K562 (cell line): Measurements from ENCODE around the gene PDE1C. TPM values are rescaled to one million over a fixed set of nuclear protein-coding genes. Genes with fewer than 3 reads are reported as not detected.

Experiments used
- ATAC-seq: fragments of 200-7000 bp; cut with Tn5 transposase; 3 replicates; pipeline ENCODE4 v1.9.1; 2020; ENCODE audit warnings: moderate library complexity
- BruUV-seq: library from RNA; stranded (reverse); fragments of 400-500 nt; replicated peaks from 2 replicates; lab custom pipeline; 2021; lab: Mats Ljungman, UMichigan
- CTCF ChIA-PET: fragments of 300-600 bp; formaldehyde crosslinking; extraction: SDS; loops from one replicate; lab custom pipeline; 2021; ENCODE audit warnings: low intra/inter-chr PET ratio; lab: Yijun Ruan, JAX
- POLR2A ChIA-PET: fragments of 300-600, 350-650 bp; sonication (Branson Sonifier 250); formaldehyde crosslinking; extraction: SDS; loops from one replicate; lab custom pipeline; 2021; ENCODE audit warnings: antibody characterized with exemption, inconsistent platforms; lab: Yijun Ruan, JAX
- DNase-seq, 4 experiments: peaks; one replicate each; pipeline versions ENCODE4 v3.0.0 to v3.0.0-alpha.2; 2011 to 2018; ENCODE audit warnings: low spot score in 3 of 4, mixed read lengths in 3 of 4; ENCODE audit errors: extremely low read depth in 1 of 4
- FAIRE-seq: peaks from 2 replicates; lab custom pipeline; 2011; peaks lifted over from hg19 to GRCh38; lab: Jason Lieb, UNC
- H2AFZ ChIP-seq: 2 replicates; pipeline ENCODE4 v1.6.0; 2011; ENCODE audit warnings: low read depth, low read length, control low read depth, inconsistent platforms
- H3K27ac ChIP-seq: fragments of 200-600 bp; 3 replicates; pipeline ENCODE4 v1.8.0; 2011; ENCODE audit warnings: low read depth, mild to moderate bottlenecking, control low read depth, inconsistent platforms, low read length, moderate library complexity, mixed read lengths; ENCODE audit errors: extremely low read depth
- H3K27me3 ChIP-seq, 2 experiments: fragments of 300-600 bp in 1 of 2; 2 replicates in 1 of 2; 3 replicates in 1 of 2; pipeline versions ENCODE4 v1.6.0 to v1.8.0; 2011; ENCODE audit warnings: inconsistent platforms in 2 of 2, low read length in 2 of 2, mild to moderate bottlenecking in 1 of 2, mixed read lengths in 1 of 2, moderate library complexity in 1 of 2; ENCODE audit not compliant: control insufficient read depth in 2 of 2, insufficient read depth in 2 of 2
- H3K36me3 ChIP-seq: fragments of 300-600 bp; 3 replicates; pipeline ENCODE4 v1.8.0; 2011; ENCODE audit warnings: mild to moderate bottlenecking, low read length, inconsistent platforms; ENCODE audit not compliant: control insufficient read depth, insufficient read depth
- H3K4me1 ChIP-seq, 2 experiments: fragments of 200-600 bp in 1 of 2; replicated peaks in 1 of 2; 2 replicates in 1 of 2; 3 replicates in 1 of 2; pipeline versions ENCODE4 v1.5.1 to v1.8.0; 2011; ENCODE audit warnings: inconsistent platforms in 2 of 2, low read length in 2 of 2, mild to moderate bottlenecking in 1 of 2, mixed read lengths in 1 of 2, moderate library complexity in 1 of 2; ENCODE audit not compliant: control insufficient read depth in 2 of 2, insufficient read depth in 2 of 2
- H3K4me2 ChIP-seq: 2 replicates; pipeline ENCODE4 v1.6.1; 2011; ENCODE audit warnings: low read length, control low read depth, inconsistent platforms, mixed read lengths; ENCODE audit not compliant: insufficient read depth
- H3K4me3 ChIP-seq: fragments of 200-600 bp; sonication (generic), shearing (Covaris generic); 2 replicates; pipeline ENCODE4 v1.5.1; 2016; ENCODE audit warnings: control low read depth, inconsistent platforms
- H3K79me2 ChIP-seq: fragments of 200-600 bp; 3 replicates; pipeline ENCODE4 v1.8.0; 2011; ENCODE audit warnings: low read length, inconsistent platforms; ENCODE audit not compliant: control insufficient read depth, insufficient read depth
- H3K9ac ChIP-seq, 2 experiments: 2 replicates each; pipeline versions ENCODE4 v1.6.0 to v1.6.1; 2011; ENCODE audit warnings: low read depth in 2 of 2, low read length in 2 of 2, control low read depth in 1 of 2, inconsistent platforms in 1 of 2, mild to moderate bottlenecking in 1 of 2, mixed read lengths in 1 of 2; ENCODE audit not compliant: insufficient read depth in 1 of 2
- H3K9me1 ChIP-seq: one replicate; pipeline ENCODE4 v1.6.0; 2011; ENCODE audit warnings: inconsistent platforms, mild to moderate bottlenecking, low read length, moderate library complexity; ENCODE audit not compliant: control insufficient read depth, insufficient read depth
- H3K9me3 ChIP-seq: replicated peaks from 2 replicates; pipeline ENCODE4 v1.5.1; 2011; ENCODE audit warnings: low read depth, low read length, inconsistent platforms; ENCODE audit not compliant: control insufficient read depth, insufficient read depth
- H4K20me1 ChIP-seq: replicated peaks from 2 replicates; pipeline ENCODE4 v1.6.1; 2011; ENCODE audit warnings: low read length, inconsistent platforms, mixed read lengths; ENCODE audit not compliant: control insufficient read depth, insufficient read depth
- GTF2A2 ChIP-seq: IDR thresholded peaks from 2 replicates; pipeline ENCODE4 v1.6.1; 2016; ENCODE audit warnings: mild to moderate bottlenecking, missing genetic modification characterization, missing compliant biosample characterization
- HEY1 ChIP-seq: fragments of 250-450 bp; sonication (Bioruptor Pico); IDR thresholded peaks from 2 replicates; pipeline ENCODE4 v1.5.0; 2020; ENCODE audit warnings: mild to moderate bottlenecking, moderate library complexity, borderline replicate concordance
- SNIP1 ChIP-seq: fragments of 450-650 bp; IDR thresholded peaks from 2 replicates; pipeline ENCODE4 v1.7.1; 2017; ENCODE audit warnings: low read depth, mild to moderate bottlenecking
- YY1 ChIP-seq, 3 experiments: IDR thresholded peaks; 2 replicates each; pipeline ENCODE4 v1.6.1; 2011; ENCODE audit warnings: low read length in 2 of 3, mild to moderate bottlenecking in 2 of 3, moderate library complexity in 2 of 3, borderline replicate concordance in 1 of 3, control low read depth in 1 of 3, low read depth in 1 of 3; ENCODE audit not compliant: insufficient read depth in 3 of 3, insufficient replicate concordance in 2 of 3, control insufficient read depth in 1 of 3, insufficient read length in 1 of 3; ENCODE audit errors: extremely low read depth in 1 of 3
- WGBS: fragments of 100-300 bp; shearing (Covaris generic); methylation state at CpG from one replicate; pipeline ENCODE4 v1.1.6; 2016; ENCODE audit warnings: low coverage, mixed read lengths; ENCODE audit not compliant: insufficient coverage; ENCODE audit errors: missing lambda C conversion rate; 5-methylcytosine and 5-hydroxymethylcytosine counted together
- in situ Hi-C: fragments of 300-500 bp; cut with MboI; formaldehyde crosslinking; loops from 4 replicates; pipeline ENCODE4 v1.15.0; 2018; ENCODE audit warnings: inconsistent platforms, mixed read lengths
- intact Hi-C: fragments of 100-400 bp; cut with micrococcal nuclease; formaldehyde crosslinking; loops from 2 replicates; pipeline ENCODE4 v1.14.2; 2022
- polyA plus RNA-seq, 8 experiments: library from polyadenylated mRNA; depleted of rRNA in 4 of 8; stranded (reverse) in 5 of 8; unstranded in 3 of 8; fragments of >200 nt; fragmentation: Nextera tagmentation in 2 of 8; fragmentation: Illumina TruSeq in 1 of 8; extraction: Ambion mirVana in 2 of 8; extraction: Trizol in 1 of 8; gene quantifications; 2 replicates each; pipeline versions ENCODE4 v1.2.1 to v1.2.3, GENCODE V29; 2011 to 2014; ENCODE audit warnings: inconsistent platforms in 1 of 8, missing spikeins in 1 of 8
- total RNA-seq, 7 experiments: library from RNA; depleted of rRNA in 6 of 7; stranded (reverse); fragments of >200 nt in 6 of 7; fragmentation: Illumina TruSeq in 2 of 7; extraction: Trizol in 2 of 7; gene quantifications; 2 replicates each; pipeline versions ENCODE4 v1.2.1 to v1.2.3, GENCODE V29; 2011 to 2021; ENCODE audit warnings: low replicate concordance in 1 of 7
- TF ChIP-seq, protein P1 (sequence below): sonication (generic); formaldehyde crosslinking; IDR thresholded peaks from 2 replicates; pipeline ENCODE4 v1.4.0; 2020; ENCODE audit warnings: mild to moderate bottlenecking, missing genetic modification reagents

PDE1C gene
- total and polyA plus RNA-seq, 9 of the 15 experiments (the other 6 are each of a cell fraction or from before 2014, with no cell fraction given) = under 0.01 to 0.01 TPM; not detected in 7

DNA sequence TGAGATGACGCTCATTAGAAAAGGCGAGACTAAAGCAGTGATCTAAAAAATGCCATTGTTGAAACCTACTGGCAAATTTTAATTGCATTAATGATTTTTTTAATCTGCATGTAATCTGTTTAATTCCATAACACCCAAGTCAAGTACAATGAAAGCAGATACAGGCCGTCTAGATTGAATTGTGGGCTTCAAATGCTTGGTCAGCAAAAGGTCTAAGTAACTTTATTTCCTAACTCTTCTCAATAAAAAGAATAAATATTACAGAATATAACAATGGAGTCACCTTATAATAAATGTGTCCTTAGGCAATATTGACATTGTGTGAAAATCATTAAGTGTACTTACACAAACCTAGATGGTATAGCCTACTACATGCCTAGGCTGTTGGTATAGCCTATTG is 20.6 kb downstream of the PDE1C start (continued):
- TF ChIP-seq, protein P1, sequence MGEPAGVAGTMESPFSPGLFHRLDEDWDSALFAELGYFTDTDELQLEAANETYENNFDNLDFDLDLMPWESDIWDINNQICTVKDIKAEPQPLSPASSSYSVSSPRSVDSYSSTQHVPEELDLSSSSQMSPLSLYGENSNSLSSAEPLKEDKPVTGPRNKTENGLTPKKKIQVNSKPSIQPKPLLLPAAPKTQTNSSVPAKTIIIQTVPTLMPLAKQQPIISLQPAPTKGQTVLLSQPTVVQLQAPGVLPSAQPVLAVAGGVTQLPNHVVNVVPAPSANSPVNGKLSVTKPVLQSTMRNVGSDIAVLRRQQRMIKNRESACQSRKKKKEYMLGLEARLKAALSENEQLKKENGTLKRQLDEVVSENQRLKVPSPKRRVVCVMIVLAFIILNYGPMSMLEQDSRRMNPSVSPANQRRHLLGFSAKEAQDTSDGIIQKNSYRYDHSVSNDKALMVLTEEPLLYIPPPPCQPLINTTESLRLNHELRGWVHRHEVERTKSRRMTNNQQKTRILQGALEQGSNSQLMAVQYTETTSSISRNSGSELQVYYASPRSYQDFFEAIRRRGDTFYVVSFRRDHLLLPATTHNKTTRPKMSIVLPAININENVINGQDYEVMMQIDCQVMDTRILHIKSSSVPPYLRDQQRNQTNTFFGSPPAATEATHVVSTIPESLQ (CRISPR knock-in tag) = no peak

- intact Hi-C loops (no loop called here), in situ Hi-C loops (no loop called here)
- Histone ChIP-seq H3K9me1 (no peaks in the 10 kb centered on the region), H3K4me2 (no peak overlapping the region), H3K9ac (no peak overlapping the region), H3K4me1 (no peaks in the 10 kb centered on the region), H3K36me3 (no peaks in the 10 kb centered on the region), H4K20me1 (no peaks in the 10 kb centered on the region), H3K27me3 (no peaks in the 10 kb centered on the region), H3K9me3 (no peaks in the 10 kb centered on the region), H2AFZ (no peak overlapping the region), H3K4me3 (no peak overlapping the region), H3K79me2 (no peaks in the 10 kb centered on the region), H3K27ac (no peak overlapping the region)
- POLR2A ChIA-PET = interaction anchor here (0.5 kb wide), 1 partner anchor 71 kb away, joined by 4 read pairs; no protein-coding TSS in a partner anchor
- no TSS peak for BruUV-seq
- DNase-seq (no peak), FAIRE-seq (no peak), ATAC-seq (no peak)
- WGBS = 0% methylated on average over 3 of the region's 3 CpGs
- CTCF ChIA-PET = no interaction called here
- TF ChIP-seq SNIP1 (no peak), HEY1 (CRISPR knock-in tag) (no peak), GTF2A2 (tag) (no peak), YY1 (IDR thresholded peaks at IDR 0.05; ENCODE audit: borderline replicate concordance in 1 of 3, control insufficient read depth in 1 of 3, extremely low read depth in 1 of 3, insufficient read depth in 3 of 3, insufficient read length in 1 of 3, insufficient replicate concordance in 2 of 3, low read depth in 1 of 3, low read length in 2 of 3) (no peak)
These were observed 21.2 kb downstream of the PDE1C start for GRCh38 chr7:32048970-32049491.
